GM19467 (cell line): ENCODE measurements around the gene CD300E.

ENCODE experiments used
- ATAC-seq: cut with Tn5 transposase; IDR thresholded peaks from one replicate; pipeline ENCODE4 v1.9.1; 2021; ENCODE audit warnings: mild to moderate bottlenecking, moderate library complexity; ENCODE audit not compliant: unreplicated experiment

Gene CD300E, protein sequence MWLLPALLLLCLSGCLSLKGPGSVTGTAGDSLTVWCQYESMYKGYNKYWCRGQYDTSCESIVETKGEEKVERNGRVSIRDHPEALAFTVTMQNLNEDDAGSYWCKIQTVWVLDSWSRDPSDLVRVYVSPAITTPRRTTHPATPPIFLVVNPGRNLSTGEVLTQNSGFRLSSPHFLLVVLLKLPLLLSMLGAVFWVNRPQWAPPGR

DNA sequence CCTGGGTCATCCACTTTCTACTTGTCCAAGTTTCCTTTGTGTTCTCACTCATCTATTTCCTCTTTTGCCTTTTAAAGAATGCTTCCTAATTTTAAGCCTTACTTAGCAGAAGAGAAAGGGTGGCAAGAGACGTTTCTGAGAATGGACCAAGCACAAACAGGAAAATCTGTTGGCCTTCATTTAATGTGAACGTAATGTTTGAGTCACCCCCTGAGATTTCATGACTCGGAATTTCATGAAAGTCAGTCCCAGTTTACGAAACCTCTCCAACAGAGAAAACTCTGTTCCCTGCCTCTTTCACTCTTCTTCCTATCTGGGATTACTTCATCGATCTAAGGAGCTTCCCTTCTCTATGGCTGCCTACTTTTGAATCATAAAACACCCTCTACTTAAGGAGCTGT, at the start of gene CD300E:
Gene CD300E (minus strand): TSS at position 46 of the 401 bp plus-strand sequence. CDS start 117 bp downstream, outside the sequence.
- ATAC-seq: no peak

DNA sequence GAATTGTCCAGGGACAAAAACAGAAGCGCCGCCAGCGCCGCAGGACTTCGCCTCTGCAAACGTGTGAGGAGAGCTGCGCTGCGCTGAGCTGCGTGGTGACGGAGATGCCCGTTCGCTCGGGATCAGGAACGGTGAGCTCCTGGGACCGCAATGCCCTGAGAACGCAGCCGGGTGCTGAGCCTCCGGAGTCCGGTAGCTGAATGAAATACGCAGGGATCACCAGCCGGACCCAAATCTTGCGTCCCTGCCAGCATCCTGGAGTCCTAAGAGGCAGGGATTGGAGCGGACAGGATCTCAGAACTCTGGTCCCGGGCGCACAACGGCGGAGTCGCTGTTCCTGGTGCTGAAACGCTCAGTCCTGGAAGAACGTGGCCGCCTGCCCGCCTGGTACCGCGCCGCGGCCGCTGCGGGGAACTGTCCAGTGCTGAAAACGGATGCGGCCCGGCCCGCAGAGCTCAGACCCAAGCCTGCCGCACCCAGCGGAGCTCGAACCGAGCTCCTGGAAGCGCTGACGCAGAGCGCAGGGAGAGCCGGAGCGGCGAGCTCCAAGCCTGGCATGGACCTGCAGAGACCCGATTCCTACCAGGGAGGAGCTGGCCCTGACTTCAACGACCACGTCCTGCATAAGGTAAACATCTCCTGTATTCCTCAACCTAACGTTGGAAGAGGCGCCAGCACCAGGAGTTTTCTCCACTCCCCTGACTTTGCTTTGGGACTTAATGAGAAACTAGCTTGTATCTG, 47.7 kb upstream of the CD300E start:
- no peak for ATAC-seq

GRCh38 chr17:74670329-74670728, 46.8 kb upstream of the CD300E start:
- no peak for ATAC-seq

GRCh38 chr17:74663561-74663960, 40.0 kb upstream of the CD300E start:
- ATAC-seq: no peak

GRCh38 chr17:74659889-74660288, 36.4 kb upstream of the CD300E start:
- no peak for ATAC-seq

GRCh38 chr17:74658620-74659019, 35.1 kb upstream of the CD300E start:
- no peak for ATAC-seq

GRCh38 chr17:74654742-74655141, 31.2 kb upstream of the CD300E start:
- no peak for ATAC-seq

DNA sequence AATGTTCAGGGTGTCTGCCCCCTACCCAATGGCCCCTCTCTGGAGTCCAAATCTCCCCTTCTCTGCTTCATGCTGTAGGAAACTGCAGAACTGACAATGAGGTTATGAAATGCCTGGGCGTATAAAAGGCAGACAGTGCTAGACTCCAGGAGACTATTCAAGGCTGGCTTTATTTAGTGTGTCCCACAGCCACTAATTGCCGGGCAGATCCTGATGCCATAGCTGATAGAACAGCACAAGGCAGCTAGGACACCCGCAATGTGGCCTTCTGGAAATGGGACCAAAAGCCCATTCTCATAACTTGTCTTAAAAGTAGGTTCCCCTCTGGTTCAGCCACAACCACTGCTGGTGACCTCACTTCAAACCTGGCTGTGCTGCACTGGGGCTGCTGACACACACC, 28.5 kb upstream of the CD300E start:
- no peak for ATAC-seq

GRCh38 chr17:74649909-74650308, 26.4 kb upstream of the CD300E start:
- no peak for ATAC-seq

DNA sequence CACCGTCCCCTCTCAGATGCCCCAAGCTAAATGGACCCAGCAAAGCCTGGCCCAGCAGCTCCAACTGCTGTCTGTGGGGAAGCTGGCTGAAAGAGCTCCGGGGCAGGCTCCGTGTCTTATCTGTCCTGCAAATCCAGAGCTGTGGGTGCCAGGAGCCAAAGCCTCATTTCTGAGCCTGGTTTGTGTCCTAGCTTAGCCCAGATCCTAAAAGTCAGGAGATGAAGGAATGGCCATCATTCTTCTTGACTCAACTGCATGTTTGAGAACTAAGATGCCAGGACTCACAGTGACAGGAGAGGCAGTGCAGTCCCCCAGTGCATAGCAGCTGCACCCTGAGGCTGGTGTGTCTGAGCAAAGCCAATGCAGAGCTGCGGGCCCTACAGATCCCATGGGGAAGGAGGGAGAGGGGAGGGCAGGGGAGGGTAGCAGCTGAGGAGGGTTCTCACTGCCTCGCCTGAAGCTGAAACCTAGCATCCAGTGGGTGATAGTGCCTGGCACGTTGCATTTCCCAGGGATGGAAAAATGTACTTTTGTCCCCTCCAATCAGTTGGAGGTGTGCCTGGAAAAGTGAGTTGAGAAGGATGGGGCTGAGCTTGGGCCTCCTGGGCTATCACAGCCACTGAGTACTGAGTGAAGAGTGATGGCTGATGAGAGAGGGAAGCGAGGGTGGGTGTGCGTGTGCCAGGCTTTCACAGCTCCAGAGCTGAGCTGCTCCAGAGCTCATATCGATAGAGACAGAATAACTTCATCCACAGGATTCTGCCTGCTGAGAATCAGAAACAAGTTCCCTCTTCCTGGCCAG, 24.5 kb upstream of the CD300E start:
- ATAC-seq: no peak

DNA sequence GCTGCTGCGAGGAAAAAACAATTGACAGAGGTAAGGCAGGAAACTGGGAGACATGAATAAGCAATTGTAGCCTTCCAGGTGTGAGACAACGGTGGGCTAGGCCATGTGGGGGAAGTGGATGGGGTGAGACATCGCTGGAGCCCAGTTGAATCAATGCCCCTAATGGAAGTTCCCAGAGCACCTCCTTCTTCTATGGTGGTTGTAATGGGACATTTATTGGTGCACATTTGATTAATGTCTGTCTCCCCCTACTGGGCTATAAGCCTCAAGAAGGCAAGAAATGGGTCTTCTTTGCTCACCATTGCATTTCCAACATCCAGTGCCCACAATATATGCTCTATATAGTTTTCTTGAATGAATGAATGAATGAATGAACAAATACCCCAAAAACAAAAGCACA, 22.7 kb upstream of the CD300E start:
- no peak for ATAC-seq

- no peak for ATAC-seq
Observed at GRCh38 chr17:74645010-74645409, 21.5 kb upstream of the CD300E start.

DNA sequence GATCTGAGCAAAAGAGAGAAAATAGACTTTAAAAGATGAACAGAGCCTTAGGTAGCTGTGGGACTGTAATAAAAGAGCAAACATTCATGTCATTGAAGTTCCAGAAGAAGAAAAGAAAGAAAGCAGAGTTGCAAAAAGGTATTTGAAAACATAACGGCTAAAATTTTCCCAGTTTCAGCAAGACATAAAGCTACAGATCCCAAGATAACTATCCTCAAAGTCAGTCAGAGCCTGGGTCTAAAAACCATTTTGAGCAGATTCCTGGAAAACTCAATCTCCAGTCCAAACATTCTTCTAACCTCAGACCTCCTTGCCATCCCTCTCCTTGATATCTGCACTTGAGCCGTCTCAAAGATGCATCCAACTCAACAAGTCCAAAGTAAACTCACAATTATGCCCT, 20.9 kb upstream of the CD300E start:
- no peak for ATAC-seq

DNA sequence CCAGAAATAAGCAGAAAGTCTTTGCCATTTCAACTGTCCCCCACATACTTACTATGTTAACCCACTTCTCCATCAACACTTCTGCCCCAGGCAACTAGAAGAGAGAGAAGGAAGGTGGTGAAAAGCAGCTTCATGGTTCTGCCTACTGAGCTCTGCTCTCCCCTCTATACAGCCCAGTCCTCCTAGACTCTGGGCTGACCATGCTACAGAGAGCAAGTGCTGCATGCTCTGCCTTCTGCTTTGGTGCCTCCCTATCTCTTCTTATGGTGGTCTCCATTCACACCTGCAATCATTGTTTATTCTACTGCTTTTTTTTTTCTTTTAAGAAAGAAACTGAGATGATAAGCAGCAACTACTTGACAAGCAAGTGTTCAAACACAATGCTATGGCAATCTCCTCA, 20.3 kb upstream of the CD300E start:
- no peak for ATAC-seq

GRCh38 chr17:74642995-74643394, 19.5 kb upstream of the CD300E start:
- ATAC-seq: no peak

DNA sequence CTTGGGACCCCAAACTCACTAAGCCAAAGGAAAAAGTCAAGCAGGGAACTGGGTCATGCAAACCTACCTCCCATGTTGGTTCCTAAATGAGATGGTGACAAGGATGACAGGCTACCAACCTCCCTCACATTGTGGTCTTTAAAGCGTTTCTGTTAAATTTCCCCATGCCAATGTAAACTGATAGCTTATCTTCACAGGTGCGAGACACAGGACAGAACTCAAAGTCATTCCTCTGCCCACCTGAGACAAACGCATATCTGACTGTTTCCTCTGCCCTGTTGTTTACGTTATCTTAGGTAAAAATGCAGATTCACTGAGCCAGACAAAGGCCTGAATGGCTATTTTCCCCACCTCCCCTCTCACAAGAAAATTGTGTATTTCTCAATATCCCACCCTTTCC, 19.0 kb upstream of the CD300E start:
- no peak for ATAC-seq

DNA sequence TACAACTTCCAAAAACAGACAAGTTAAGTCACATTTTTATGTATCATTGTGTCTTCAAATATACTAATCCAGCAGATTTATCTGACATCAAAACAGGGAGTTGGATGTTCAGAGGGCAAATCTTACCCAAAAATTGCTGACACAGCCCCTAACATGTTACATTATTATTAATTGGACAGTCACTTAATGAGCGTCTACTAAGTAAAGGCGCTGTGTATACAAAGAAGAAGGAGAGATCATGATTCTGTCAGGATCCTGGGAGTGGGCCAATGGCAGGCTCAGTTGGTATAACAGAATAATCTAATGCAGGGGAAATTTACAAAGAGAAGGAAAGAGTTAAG, 18.4 kb upstream of the CD300E start:
- no peak for ATAC-seq

DNA sequence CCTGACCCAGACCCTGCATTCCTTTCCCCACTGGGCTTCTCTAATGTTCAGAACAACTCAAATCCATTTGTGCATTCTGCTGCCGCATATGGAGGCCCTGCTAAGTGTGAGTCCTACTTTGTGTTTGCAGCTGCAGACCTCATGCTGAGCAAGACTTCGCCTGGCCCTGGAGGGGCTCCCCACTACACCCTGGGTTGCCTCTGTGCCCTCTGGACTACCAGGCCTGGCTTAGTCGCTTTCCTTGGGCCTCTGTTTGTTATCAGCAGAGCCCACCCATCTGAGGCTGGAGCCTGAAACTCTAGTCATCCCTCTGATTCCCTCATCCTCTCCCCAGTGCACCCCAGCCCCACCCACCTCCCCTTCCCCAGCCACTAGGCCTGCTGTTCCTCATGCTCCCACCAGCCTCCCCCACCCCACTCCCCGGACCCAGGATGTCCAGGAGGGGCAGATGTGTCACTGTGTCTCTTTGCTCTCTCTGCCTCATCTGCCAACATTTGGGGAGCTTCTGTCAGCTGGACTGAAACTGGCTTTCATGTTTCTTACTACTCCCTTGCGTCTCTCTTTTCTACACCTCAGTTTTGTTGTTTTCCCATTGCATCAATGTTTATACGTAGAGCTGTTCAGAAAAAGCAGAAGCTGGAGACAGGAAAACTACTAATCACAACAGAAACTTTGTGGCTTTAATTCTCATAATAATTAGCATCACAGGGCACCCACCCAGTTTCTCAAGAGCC, 17.9 kb upstream of the CD300E start:
- ATAC-seq: no peak

- ATAC-seq: no peak
Observed at GRCh38 chr17:74639704-74640151, 16.2 kb upstream of the CD300E start.

DNA sequence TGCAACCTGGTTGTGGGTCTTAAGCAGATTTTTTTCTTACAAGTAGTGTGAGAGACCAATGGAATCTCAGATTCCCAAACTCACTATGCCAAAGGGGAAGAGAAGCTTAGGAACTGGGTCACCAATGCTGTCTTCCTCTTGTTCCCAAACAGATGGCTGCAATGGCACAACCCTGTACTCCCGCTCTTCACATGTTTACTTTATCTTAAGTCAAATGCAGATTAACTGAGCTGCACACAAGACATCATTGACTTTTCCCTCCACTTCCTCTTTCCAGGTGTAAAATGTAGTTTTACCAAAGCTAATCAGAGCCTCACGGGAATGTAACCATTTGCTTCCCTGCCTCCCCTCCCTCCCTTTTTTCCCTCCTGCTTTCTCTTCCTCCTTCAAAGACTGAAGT, 14.4 kb upstream of the CD300E start:
- ATAC-seq: no peak

DNA sequence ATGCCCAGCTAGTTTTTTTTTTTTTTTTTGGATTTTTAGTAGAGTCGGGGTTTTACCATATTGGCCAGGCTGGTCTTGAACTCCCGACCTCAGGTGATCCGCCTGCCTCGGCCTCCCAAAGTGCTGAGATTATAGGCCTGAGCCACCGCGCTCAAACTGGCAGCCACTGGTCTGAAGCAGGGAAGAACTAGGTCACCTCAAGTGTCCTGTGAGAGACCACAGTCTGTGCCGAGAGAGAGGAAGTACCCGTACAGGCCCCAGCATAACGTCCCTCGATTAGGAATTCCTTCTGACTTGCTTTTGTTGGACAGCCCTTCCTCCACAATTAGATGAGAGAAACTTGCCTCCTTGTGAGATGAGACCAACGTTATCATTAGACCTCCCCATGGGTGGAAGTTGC, 13.7 kb upstream of the CD300E start:
- no peak for ATAC-seq
